Gastroesophageal sphincter (tissue), 4 donors: ENCODE data around the gene MAU2. TPM values are rescaled to one million over a fixed set of nuclear protein-coding genes. Genes with fewer than 3 reads are reported as not detected.
A peak's percentile ranks its signal among the peaks of the same experiment; 100 is the strongest.

Experiments used
- ATAC-seq: fragments of 150-250 bp; one replicate; pipeline ENCODE4 v1.9.1; 2016; ENCODE audit warnings: mild to moderate bottlenecking, moderate library complexity
- H3K27ac ChIP-seq, 4 donors: fragments of 200-600 bp; sonication (generic) in 3 of 4; 1 replicate in 3 of 4; 2 replicates in 1 of 4; pipeline ENCODE4 v1.5.1; 2016 to 2019
- H3K27me3 ChIP-seq: fragments of 200-600 bp; sonication (generic); one replicate; pipeline ENCODE4 v1.5.1; 2019
- H3K36me3 ChIP-seq, 2 donors: fragments of 200-600 bp; sonication (generic); one replicate each; pipeline ENCODE4 v1.5.1; 2019; ENCODE audit warnings: control low read depth in 1 of 2
- H3K4me1 ChIP-seq, 3 donors: fragments of 200-600 bp; sonication (generic); 1 replicate in 2 of 3; 2 replicates in 1 of 3; pipeline ENCODE4 v1.5.1; 2016 to 2019; ENCODE audit warnings: control low read depth in 2 of 3
- H3K4me3 ChIP-seq, 2 donors: fragments of 200-600 bp; sonication (generic); one replicate each; pipeline ENCODE4 v1.5.1; 2019; ENCODE audit warnings: mild to moderate bottlenecking in 1 of 2, moderate library complexity in 1 of 2
- H3K9me3 ChIP-seq, 3 donors: fragments of 200-600 bp; sonication (generic); one replicate each; pipeline ENCODE4 v1.5.1; 2017 to 2019; ENCODE audit warnings: control low read depth in 2 of 3
- CTCF ChIP-seq, 4 experiments: fragments of 200-600 bp in 2 of 4; fragments of 450-650 bp in 2 of 4; sonication (generic) in 1 of 4; IDR thresholded peaks; one replicate each; pipeline ENCODE4 v1.5.1; 2017 to 2019; ENCODE audit warnings: antibody characterized with exemption in 4 of 4, mild to moderate bottlenecking in 2 of 4, moderate library complexity in 2 of 4
- EP300 ChIP-seq: sonication (generic); formaldehyde crosslinking; IDR thresholded peaks from one replicate; pipeline ENCODE4 v1.6.1; 2017; ENCODE audit warnings: antibody characterized with exemption, mild to moderate bottlenecking
- POLR2A ChIP-seq, 2 donors: fragments of 450-650 bp; IDR thresholded peaks; one replicate each; pipeline ENCODE4 v1.6.1; 2017; ENCODE audit warnings: antibody characterized with exemption in 2 of 2, mild to moderate bottlenecking in 2 of 2, moderate library complexity in 1 of 2
- POLR2AphosphoS5 ChIP-seq: sonication (generic); formaldehyde crosslinking; IDR thresholded peaks from one replicate; pipeline ENCODE4 v1.6.1; 2017; ENCODE audit warnings: antibody characterized with exemption
- WGBS, 2 donors: methylation state at CpG; one replicate each; pipeline ENCODE4 v1.1.5; 2018; ENCODE audit warnings: low coverage in 1 of 2; 5-methylcytosine and 5-hydroxymethylcytosine counted together
- total RNA-seq, 4 donors: library from RNA; depleted of rRNA; stranded (reverse); fragments of >200 nt; gene quantifications; one replicate each; pipeline ENCODE4 v1.1.0, GENCODE V29; 2016

The MAU2 gene
- total RNA-seq, 4 donors from 2014 or later, result 17.9 to 46.5 (median 39.0) TPM

- peaks cover 0 to 89% of the 10 kb centered on the region in 2 donors for H3K36me3 ChIP-seq
Measured at GRCh38 chr19:19355606-19356139, 35.0 kb downstream of the MAU2 start.

DNA sequence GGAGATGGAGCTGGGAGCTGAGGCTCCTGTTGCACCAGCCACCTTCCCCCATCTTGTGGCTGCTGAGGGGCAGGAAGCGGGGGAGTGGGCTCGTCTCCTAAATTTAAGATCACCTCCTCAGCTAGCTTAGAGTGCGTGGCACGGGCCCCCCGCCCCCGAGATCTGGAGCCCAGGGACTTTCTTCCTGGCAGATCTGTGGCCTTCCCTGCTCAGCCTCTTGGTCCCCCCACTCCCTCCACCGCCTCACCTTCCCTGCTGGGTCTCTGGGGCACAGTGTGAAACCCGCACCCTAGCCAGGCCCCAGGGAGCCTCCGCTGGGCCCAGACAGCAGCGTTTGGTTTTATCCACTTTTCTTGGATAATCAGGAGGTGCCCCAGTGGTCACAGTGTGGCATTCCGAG is 35.9 kb downstream of the MAU2 start:
- Histone ChIP-seq H3K4me3 (no peak overlapping the region), H3K9me3 (no peaks in the 10 kb centered on the region), H3K27me3 (no peaks in the 10 kb centered on the region), H3K36me3 (peaks cover 0 to 81% of the 10 kb centered on the region in 2 donors), H3K27ac (no peak overlapping the region), H3K4me1 (peaks cover 0 to 9% (median 6%) of the 10 kb centered on the region in 3 donors)
- ATAC-seq, result no peak
- 100% methylated on average over 1 of the region's 11 CpGs; no CpG with 5 or more reads in 1 of the 2 donors for WGBS, 2 donors
- TF ChIP-seq EP300 (no peak), POLR2A (IDR thresholded peaks at IDR 0.05) (no peak), CTCF (IDR thresholded peaks at IDR 0.05) (no peak), POLR2AphosphoS5 (no peak)

More at GRCh38 chr19:19355606-19356139, 35.0 kb downstream of the MAU2 start:
- Histone ChIP-seq H3K27me3 (no peaks in the 10 kb centered on the region), H3K4me3 (no peak overlapping the region), H3K27ac (no peak overlapping the region), H3K9me3 (no peaks in the 10 kb centered on the region), H3K4me1 (peaks cover 0 to under 1% (median under 1%) of the 10 kb centered on the region in 3 donors)
- no peak for ATAC-seq
- TF ChIP-seq CTCF (IDR thresholded peaks at IDR 0.05) (no peak), POLR2A (IDR thresholded peaks at IDR 0.05) (no peak), POLR2AphosphoS5 (no peak), EP300 (no peak)
- 100% methylated on average over 1 of the region's 18 CpGs; no CpG with 5 or more reads in 1 of the 2 donors for WGBS, 2 donors

DNA sequence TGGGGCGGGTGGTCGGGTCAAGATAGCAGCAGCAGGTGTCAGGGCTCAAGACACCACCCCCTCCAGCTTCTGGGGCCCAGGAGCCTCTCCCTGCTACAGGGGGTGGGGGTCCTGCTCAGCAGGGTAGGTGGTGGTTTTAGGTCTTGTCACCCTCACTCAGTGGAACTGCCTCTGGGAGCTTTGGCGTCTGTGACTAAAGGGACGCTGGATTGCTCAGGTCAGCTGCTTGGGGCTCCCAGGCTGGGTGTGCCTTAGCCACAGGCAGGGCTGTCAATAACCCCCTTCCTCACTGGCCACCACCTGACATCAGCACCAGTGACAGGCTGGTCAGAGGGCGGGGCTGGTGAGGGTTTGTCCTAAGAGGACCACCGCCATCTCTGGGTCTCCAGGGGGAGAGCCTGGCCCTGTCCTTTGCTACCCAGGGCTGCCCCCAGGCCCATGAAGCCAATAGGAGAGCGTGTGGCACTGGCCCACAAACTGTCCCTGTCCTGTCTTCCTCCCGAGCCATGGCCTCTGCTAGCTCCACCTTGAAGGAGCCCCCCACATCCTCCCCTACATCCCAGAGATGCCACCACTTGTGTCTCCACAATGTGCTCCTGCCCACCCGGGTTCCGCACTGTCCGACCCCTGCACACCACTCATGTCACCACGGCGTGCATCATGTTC is 36.4 kb downstream of the MAU2 start:
- Histone ChIP-seq H3K4me3 (no peak overlapping the region), H3K27ac (no peak overlapping the region), H3K36me3 (peaks cover 0 to 76% of the 10 kb centered on the region in 2 donors), H3K4me1 (peaks cover 0 to 10% (median 6%) of the 10 kb centered on the region in 3 donors), H3K9me3 (no peaks in the 10 kb centered on the region), H3K27me3 (no peaks in the 10 kb centered on the region)
- TF ChIP-seq EP300 (no peak), POLR2AphosphoS5 (no peak), POLR2A (IDR thresholded peaks at IDR 0.05) (no peak), CTCF (IDR thresholded peaks at IDR 0.05) (no peak)
- 86 to 90% methylated on average over 3 to 7 of the region's 13 CpGs for WGBS, 2 donors
- ATAC-seq, result no peak

GRCh38 chr19:19361075-19361594 is 40.5 kb downstream of the MAU2 start:
- Histone ChIP-seq H3K36me3 (peaks cover 0 to 35% of the 10 kb centered on the region in 2 donors), H3K4me3 (no peak overlapping the region), H3K4me1 (peaks cover 0 to 26% (median 10%) of the 10 kb centered on the region in 3 donors), H3K27ac (peak overlapping the region in 3 of 4 donors; percentile 37 to 49 (median 38)), H3K27me3 (no peaks in the 10 kb centered on the region), H3K9me3 (no peaks in the 10 kb centered on the region)
- TF ChIP-seq CTCF (IDR thresholded peaks at IDR 0.05) (peak in 3 of 4 experiments; percentile 82 to 88 (median 85)), EP300 (no peak)
- peak; percentile 85 for ATAC-seq
- WGBS, 2 donors, result 8 to 13% methylated on average over 9 to 11 of the region's 14 CpGs
